HepG2 (cell line): Measurements from ENCODE around the gene IVD. TPM values are rescaled to one million over a fixed set of nuclear protein-coding genes. Genes with fewer than 3 reads are reported as not detected.

Experiments
- AFF4 ChIP-seq: sonication (generic); formaldehyde crosslinking; IDR thresholded peaks from 2 replicates; pipeline ENCODE4 v1.4.0; 2020; ENCODE audit warnings: missing genetic modification reagents
- DDIT3 ChIP-seq: sonication (generic); formaldehyde crosslinking; IDR thresholded peaks from 2 replicates; pipeline ENCODE4 v1.4.0; 2020; ENCODE audit warnings: mild to moderate bottlenecking, missing genetic modification reagents
- ELF3 ChIP-seq: IDR thresholded peaks from 2 replicates; pipeline ENCODE4 v1.6.1; 2016; ENCODE audit warnings: missing genetic modification reagents, missing compliant biosample characterization
- ZBTB2 ChIP-seq: sonication (generic); formaldehyde crosslinking; IDR thresholded peaks from 2 replicates; pipeline ENCODE4 v1.8.0; 2022; ENCODE audit warnings: low read depth, missing genetic modification reagents
- ZBTB40 ChIP-seq, 2 experiments: fragments of 450-650 bp in 1 of 2; sonication (generic) in 1 of 2; formaldehyde crosslinking in 1 of 2; IDR thresholded peaks; 2 replicates each; pipeline versions ENCODE4 v1.6.1 to v1.8.0; 2016 to 2022; ENCODE audit warnings: antibody characterized with exemption in 1 of 2, mild to moderate bottlenecking in 1 of 2, missing genetic modification reagents in 1 of 2
- ZNF121 ChIP-seq: sonication (generic); formaldehyde crosslinking; IDR thresholded peaks from 2 replicates; pipeline ENCODE4 v1.5.0; 2020; ENCODE audit warnings: mild to moderate bottlenecking, missing genetic modification reagents
- ZNF446 ChIP-seq: sonication (generic); formaldehyde crosslinking; IDR thresholded peaks from 2 replicates; pipeline ENCODE4 v1.5.0; 2020; ENCODE audit warnings: mild to moderate bottlenecking, missing genetic modification reagents
- ZNF543 ChIP-seq: sonication (generic); formaldehyde crosslinking; IDR thresholded peaks from 2 replicates; pipeline ENCODE4 v1.4.0; 2020; ENCODE audit warnings: mild to moderate bottlenecking, missing genetic modification reagents
- ZNF639 ChIP-seq: conservative IDR thresholded peaks from 2 replicates; pipeline ENCODE4 v1.6.1; 2018; ENCODE audit warnings: missing genetic modification reagents
- ZNF652 ChIP-seq: IDR thresholded peaks from 2 replicates; pipeline ENCODE4 v1.6.1; 2016; ENCODE audit warnings: low read depth, borderline replicate concordance
- ZNF792 ChIP-seq: IDR thresholded peaks from 2 replicates; pipeline ENCODE4 v1.6.1; 2016
- polyA plus RNA-seq, 8 experiments: library from polyadenylated mRNA; depleted of rRNA in 3 of 8; stranded (reverse) in 7 of 8; unstranded in 1 of 8; fragments of >200 nt; fragmentation: Illumina TruSeq in 4 of 8; extraction: Trizol in 4 of 8; gene quantifications; 2 replicates each; pipeline versions ENCODE4 v1.2.1 to v1.2.3, GENCODE V29; 2011 to 2016; ENCODE audit warnings: low read depth in 4 of 8, missing spikeins in 1 of 8, mixed read lengths in 1 of 8; ENCODE audit not compliant: insufficient read depth in 1 of 8
- total RNA-seq, 5 experiments: library from RNA; depleted of rRNA; stranded (reverse); fragments of >200 nt; fragmentation: Illumina TruSeq; extraction: Trizol; gene quantifications; 2 replicates each; pipeline ENCODE4 v1.2.3, GENCODE V29; 2016; ENCODE audit warnings: low read depth in 1 of 5

IVD gene
- total and polyA plus RNA-seq, 2 of the 13 experiments (the other 11 are each of a cell fraction or from before 2014, with no cell fraction given): 48.0 to 53.9 TPM

GRCh38 chr15:40367686-40368611 lies 37.6 kb upstream of the IVD start (continued):
- TF ChIP-seq ZBTB40 (IDR thresholded peaks at IDR 0.05) (no peak), ZBTB40 (CRISPR knock-in tag; IDR thresholded peaks at IDR 0.05) (peak; percentile 87), DDIT3 (CRISPR knock-in tag) (0 out of 2 replicates have a peak, but pooled peaks have one; percentile 56), ZNF792 (CRISPR knock-in tag) (peak; percentile 91), ZNF121 (CRISPR knock-in tag) (0 out of 2 replicates have a peak, but pooled peaks have one; percentile 44), ZNF446 (CRISPR knock-in tag) (peak; percentile 71; the same call in 1 of the 2 replicates), ZNF543 (CRISPR knock-in tag) (peak; percentile 90), AFF4 (CRISPR knock-in tag) (no peak), ELF3 (CRISPR knock-in tag) (peak; percentile 77), ZNF639 (CRISPR knock-in tag) (peak; percentile 92), ZBTB2 (CRISPR knock-in tag) (peak; percentile 68), ZNF652 (CRISPR knock-in tag) (no peak)
